H1 (cell line): ENCODE data around the gene NRP2. TPM values are rescaled to one million over a fixed set of nuclear protein-coding genes. Genes with fewer than 3 reads are reported as not detected.

Experiments
- CTCF ChIA-PET: fragments of 300-600 bp; sonication (Branson Sonifier 250); formaldehyde crosslinking; loops from one replicate; lab custom pipeline; 2021; ENCODE audit not compliant: partially characterized antibody; lab: Charles Lee
- POLR2A ChIA-PET: fragments of 300-600 bp; sonication (Branson Sonifier 250); formaldehyde crosslinking; loops from one replicate; lab custom pipeline; 2021; ENCODE audit warnings: inconsistent platforms; ENCODE audit not compliant: partially characterized antibody; lab: Charles Lee
- DNase-seq, 2 experiments: peaks; one replicate each; pipeline versions ENCODE4 v3.0.0 to v3.0.0-alpha.2; 2010 to 2022; ENCODE audit warnings: low spot score in 2 of 2, low read depth in 1 of 2, mixed read lengths in 1 of 2
- FAIRE-seq: peaks from 2 replicates; lab custom pipeline; 2011; peaks lifted over from hg19 to GRCh38; lab: Jason Lieb, UNC
- H2AFZ ChIP-seq: 2 replicates; pipeline ENCODE4 v1.8.1; 2012; ENCODE audit warnings: low read length, inconsistent platforms
- H2AK5ac ChIP-seq: 2 replicates; pipeline ENCODE4 v1.6.1; 2013; ENCODE audit warnings: low read depth, low read length
- H2BK120ac ChIP-seq: replicated peaks from 2 replicates; pipeline ENCODE3; 2013; ENCODE audit warnings: low read depth, low read length, inconsistent platforms
- H2BK12ac ChIP-seq: 2 replicates; pipeline ENCODE4 v1.6.1; 2013; ENCODE audit warnings: low read depth, low read length
- H2BK15ac ChIP-seq: 2 replicates; pipeline ENCODE4 v1.6.1; 2013; ENCODE audit warnings: low read length
- H2BK20ac ChIP-seq: 2 replicates; pipeline ENCODE4 v1.6.1; 2013; ENCODE audit warnings: low read length
- H2BK5ac ChIP-seq: 2 replicates; pipeline ENCODE4 v1.6.1; 2013; ENCODE audit warnings: low read depth, low read length
- H3K14ac ChIP-seq: 2 replicates; pipeline ENCODE4 v1.6.1; 2013; ENCODE audit warnings: inconsistent platforms; ENCODE audit not compliant: insufficient read length
- H3K18ac ChIP-seq: 2 replicates; pipeline ENCODE4 v1.6.1; 2013; ENCODE audit warnings: low read length; ENCODE audit errors: extremely low read depth
- H3K23ac ChIP-seq: 2 replicates; pipeline ENCODE4 v1.6.1; 2013; ENCODE audit warnings: inconsistent platforms; ENCODE audit not compliant: insufficient read length
- H3K23me2 ChIP-seq: 2 replicates; pipeline ENCODE4 v1.6.1; 2013; ENCODE audit warnings: low read depth, low read length
- H3K27ac ChIP-seq: 2 replicates; pipeline ENCODE4 v1.6.1; 2011; ENCODE audit warnings: low read depth, low read length, inconsistent platforms
- H3K27me3 ChIP-seq, 4 experiments: replicated peaks in 1 of 4; 1 replicate in 1 of 4; 2 replicates in 3 of 4; pipeline versions ENCODE4 v1.6.1 to v1.8.1; 2011 to 2013; ENCODE audit warnings: low read length in 3 of 4, mild to moderate bottlenecking in 3 of 4, inconsistent platforms in 2 of 4, mixed read lengths in 2 of 4, moderate library complexity in 1 of 4; ENCODE audit not compliant: control insufficient read depth in 3 of 4, insufficient read depth in 3 of 4; ENCODE audit errors: extremely low read depth in 1 of 4
- H3K36me3 ChIP-seq, 4 experiments: 2 replicates each; pipeline versions ENCODE4 v1.6.1 to v1.8.1; 2011 to 2013; ENCODE audit warnings: mild to moderate bottlenecking in 4 of 4, low read length in 3 of 4, moderate library complexity in 2 of 4, control low read depth in 1 of 4, inconsistent platforms in 1 of 4; ENCODE audit not compliant: insufficient read depth in 4 of 4, control insufficient read depth in 2 of 4
- H3K4ac ChIP-seq: replicated peaks from 2 replicates; pipeline ENCODE3; 2013; ENCODE audit warnings: low read length, low read depth, mixed read lengths, inconsistent platforms; ENCODE audit not compliant: insufficient read length
- H3K4me1 ChIP-seq, 4 experiments: replicated peaks in 1 of 4; 1 replicate in 1 of 4; 2 replicates in 3 of 4; pipeline versions ENCODE4 v1.6.1 to v1.8.1; 2011 to 2013; ENCODE audit warnings: low read length in 3 of 4, inconsistent platforms in 2 of 4, mixed read lengths in 1 of 4; ENCODE audit not compliant: insufficient read depth in 4 of 4, control insufficient read depth in 3 of 4
- H3K4me2 ChIP-seq, 2 experiments: 2 replicates each; pipeline versions ENCODE4 v1.6.1 to v1.8.1; 2011 to 2013; ENCODE audit warnings: low read depth in 2 of 2, low read length in 2 of 2, control low read depth in 1 of 2, inconsistent platforms in 1 of 2, mild to moderate bottlenecking in 1 of 2; ENCODE audit not compliant: insufficient read depth in 1 of 2
- H3K4me3 ChIP-seq, 4 experiments: fragments of 200-600, 300-600 bp in 1 of 4; sonication (generic), shearing (Covaris generic), sonication (Bioruptor Twin) in 1 of 4; 2 replicates each; pipeline versions ENCODE4 v1.5.1 to v1.8.1; 2011 to 2016; ENCODE audit warnings: low read length in 4 of 4, low read depth in 3 of 4, control low read depth in 2 of 4, inconsistent platforms in 2 of 4, mild to moderate bottlenecking in 2 of 4, mixed read lengths in 1 of 4, moderate library complexity in 1 of 4; ENCODE audit not compliant: insufficient read depth in 2 of 4; ENCODE audit errors: extremely low read depth in 1 of 4
- H3K56ac ChIP-seq: replicated peaks from 2 replicates; pipeline ENCODE3; 2013; ENCODE audit warnings: low read depth, mild to moderate bottlenecking, mixed read lengths, low read length, inconsistent platforms; ENCODE audit not compliant: insufficient read length
- H3K79me1 ChIP-seq: 2 replicates; pipeline ENCODE4 v1.6.1; 2013; ENCODE audit warnings: low read depth, low read length, control low read depth
- H3K79me2 ChIP-seq, 2 experiments: 2 replicates each; pipeline versions ENCODE4 v1.6.1 to v1.8.1; 2012 to 2013; ENCODE audit warnings: low read length in 2 of 2, mild to moderate bottlenecking in 2 of 2, inconsistent platforms in 1 of 2; ENCODE audit not compliant: insufficient read depth in 2 of 2, control insufficient read depth in 1 of 2
- H3K9ac ChIP-seq, 4 experiments: replicated peaks in 1 of 4; 1 replicate in 1 of 4; 2 replicates in 3 of 4; pipeline versions ENCODE4 v1.6.1 to v1.8.1; 2011 to 2013; ENCODE audit warnings: low read depth in 3 of 4, low read length in 3 of 4, control low read depth in 2 of 4, mild to moderate bottlenecking in 2 of 4, moderate library complexity in 2 of 4, inconsistent platforms in 1 of 4; ENCODE audit errors: extremely low read depth in 1 of 4
- H3K9me3 ChIP-seq, 2 experiments: 2 replicates each; pipeline versions ENCODE4 v1.6.1 to v1.8.1; 2012 to 2013; ENCODE audit warnings: mild to moderate bottlenecking in 2 of 2, moderate library complexity in 2 of 2, control low read depth in 1 of 2, inconsistent platforms in 1 of 2, low read depth in 1 of 2, low read length in 1 of 2, mixed read lengths in 1 of 2; ENCODE audit not compliant: insufficient read depth in 2 of 2
- H4K20me1 ChIP-seq, 2 experiments: replicated peaks in 1 of 2; 2 replicates each; pipeline versions ENCODE3 to v1.8.1; 2011 to 2013; ENCODE audit warnings: inconsistent platforms in 2 of 2, low read length in 2 of 2, mild to moderate bottlenecking in 1 of 2; ENCODE audit not compliant: insufficient read depth in 2 of 2, control insufficient read depth in 1 of 2
- H4K5ac ChIP-seq: 2 replicates; pipeline ENCODE4 v1.6.1; 2013; ENCODE audit warnings: low read length, low read depth, mixed read lengths, inconsistent platforms; ENCODE audit not compliant: insufficient read length
- H4K8ac ChIP-seq: 2 replicates; pipeline ENCODE4 v1.8.0; 2013; ENCODE audit warnings: mild to moderate bottlenecking, moderate library complexity, low read length, inconsistent platforms; ENCODE audit not compliant: insufficient read depth; ENCODE audit errors: extremely low read depth
- H4K91ac ChIP-seq: replicated peaks from 2 replicates; pipeline ENCODE3; 2013; ENCODE audit warnings: low read length, mixed read lengths, inconsistent platforms; ENCODE audit not compliant: insufficient read length
- ASH2L ChIP-seq: fragments of 200-600, 300-600 bp; sonication (generic); IDR thresholded peaks from one replicate; pipeline ENCODE4 v1.7.1; 2017; ENCODE audit warnings: low read length
- CTBP2 ChIP-seq: IDR thresholded peaks from 2 replicates; pipeline ENCODE4 v1.7.0; 2011; ENCODE audit warnings: borderline replicate concordance, mild to moderate bottlenecking, moderate library complexity, mixed read lengths, low read length; ENCODE audit not compliant: insufficient read depth, insufficient read length
- GABPA ChIP-seq: IDR thresholded peaks from 2 replicates; pipeline ENCODE4 v1.6.1; 2011; ENCODE audit warnings: mild to moderate bottlenecking, low read length, moderate library complexity, borderline replicate concordance; ENCODE audit not compliant: insufficient read depth
- TBP ChIP-seq: IDR thresholded peaks from 2 replicates; pipeline ENCODE4 v1.6.1; 2011; ENCODE audit warnings: low read depth, low read length, improper control_type of control experiment
- WGBS, 2 experiments: shearing (Covaris generic) in 1 of 2; methylation state at CpG; one replicate each; pipeline versions ENCODE4 v1.1.6 to v1.1.7; 2013 to 2015; ENCODE audit warnings: low lambda C conversion rate in 2 of 2, mixed read lengths in 2 of 2, inconsistent platforms in 1 of 2, low coverage in 1 of 2, missing lambda C conversion rate in 1 of 2; ENCODE audit not compliant: insufficient replicate concordance in 2 of 2, insufficient coverage in 1 of 2, insufficient read length in 1 of 2; ENCODE audit errors: extremely low coverage in 1 of 2, missing lambda C conversion rate in 1 of 2; 5-methylcytosine and 5-hydroxymethylcytosine counted together
- polyA plus RNA-seq, 7 experiments: library from polyadenylated mRNA; depleted of rRNA in 3 of 7; stranded (reverse) in 5 of 7; unstranded in 2 of 7; fragments of >200 nt in 5 of 7; fragments of 200-250 nt in 2 of 7; gene quantifications; 1 replicate in 5 of 7; 2 replicates in 1 of 7; 4 replicates in 1 of 7; pipeline versions ENCODE4 v1.2.1 to v1.2.3, GENCODE V29; 2011 to 2013; ENCODE audit warnings: missing spikeins in 2 of 7, mixed read lengths in 2 of 7
- total RNA-seq: library from RNA; stranded (reverse); fragmentation: NEBNext Ultra II Directional; extraction: Animal tissue kit (Norgen Biotek cat#: 25700); gene quantifications from 2 replicates; pipeline ENCODE4 v1.2.1, GENCODE V29; 2021

Gene NRP2
- total and polyA plus RNA-seq, 2 of the 8 experiments (the other 6 are each of a cell fraction or from before 2014, with no cell fraction given) = 32.0 to 37.8 TPM

DNA sequence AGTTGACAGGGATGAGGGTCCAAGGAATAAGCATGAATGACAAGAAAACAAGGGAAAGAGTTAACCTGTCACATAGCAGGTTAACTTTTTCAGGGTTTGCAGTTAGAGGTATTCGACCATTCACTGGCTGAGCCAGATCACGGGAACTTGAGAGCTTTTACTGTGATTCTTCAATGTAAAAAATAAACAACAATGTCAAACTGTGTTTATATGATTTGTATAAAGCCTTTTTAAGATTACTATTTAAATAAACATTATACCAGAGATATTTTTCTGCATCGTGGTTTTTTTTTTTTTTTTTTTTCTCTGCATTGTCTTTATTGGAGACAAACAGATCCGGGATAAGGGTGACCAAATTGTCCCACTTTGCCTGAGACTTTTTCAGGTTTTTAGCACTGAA is 115.6 kb downstream of the NRP2 start:
- H4K8ac ChIP-seq = no peak overlapping the region
- H3K23ac ChIP-seq = no peak overlapping the region
- H3K4ac ChIP-seq = no peak overlapping the region
- TF ChIP-seq CTBP2 (no peak), TBP (no peak), GABPA (no peak), ASH2L (no peak)
- no peak overlapping the region for H3K9ac ChIP-seq
- H3K4me1 ChIP-seq = peaks cover 0 to 14% (median 4%) of the 10 kb centered on the region in 4 experiments; a peak in 4 of 7 replicates
- H3K36me3 ChIP-seq = peaks cover 2 to 32% (median 6%) of the 10 kb centered on the region in 4 experiments; a peak in 4 of 8 replicates
- H3K4me3 ChIP-seq = no peak overlapping the region
- no peak overlapping the region for H2BK5ac ChIP-seq
- H2AK5ac ChIP-seq = no peak overlapping the region
- no peak overlapping the region for H4K91ac ChIP-seq
- FAIRE-seq (no peak), DNase-seq (no peak)
- no peak overlapping the region for H2BK20ac ChIP-seq
- no peak overlapping the region for H3K27ac ChIP-seq
- H3K56ac ChIP-seq = no peak overlapping the region
- H3K4me2 ChIP-seq = no peak overlapping the region
- no peaks in the 10 kb centered on the region for H4K20me1 ChIP-seq
- no peaks in the 10 kb centered on the region for H3K23me2 ChIP-seq
- H4K5ac ChIP-seq = no peak overlapping the region
- 94% methylated on average over 4 of the region's 4 CpGs; no CpG with 5 or more reads in 1 of the 2 experiments for WGBS, 2 experiments
- H2AFZ ChIP-seq = no peak overlapping the region
- H3K79me2 ChIP-seq = no peaks in the 10 kb centered on the region
- H2BK12ac ChIP-seq = no peak overlapping the region
- H3K79me1 ChIP-seq = no peaks in the 10 kb centered on the region
- ChIA-PET CTCF (interaction anchor here (0.5 to 5.1 kb wide), 2 partner anchors 22 to 50 kb away, joined by 3 to 30 read pairs; no protein-coding TSS in a partner anchor), POLR2A (no interaction called here)
- no peak overlapping the region for H3K14ac ChIP-seq
- H2BK15ac ChIP-seq = no peak overlapping the region
- no peak overlapping the region for H3K18ac ChIP-seq
- no peak overlapping the region for H2BK120ac ChIP-seq
- peaks cover 4 to 11% of the 10 kb centered on the region in 2 experiments for H3K9me3 ChIP-seq
- no peaks in the 10 kb centered on the region for H3K27me3 ChIP-seq
